SK-N-SH (cell line): ENCODE results near the gene CANT1.

Experiments used
- CTCF ChIP-seq: fragments of 200-600 bp; sonication (generic); IDR thresholded peaks from 2 replicates; pipeline ENCODE4 v1.6.1; 2017; ENCODE audit warnings: antibody characterized with exemption, mild to moderate bottlenecking, moderate library complexity
- EP300 ChIP-seq, 2 experiments: IDR thresholded peaks; 2 replicates each; pipeline versions ENCODE4 v1.4.0 to v1.6.1; 2012; ENCODE audit warnings: borderline replicate concordance in 1 of 2, low read depth in 1 of 2, low read length in 1 of 2
- EZH2phosphoT487 ChIP-seq: fragments of 200-600 bp; sonication (generic); IDR thresholded peaks from 2 replicates; pipeline ENCODE4 v1.6.1; 2017; ENCODE audit warnings: low read depth, mixed run types, mild to moderate bottlenecking, antibody characterized with exemption, moderate library complexity, borderline replicate concordance
- FOXM1 ChIP-seq: IDR thresholded peaks from 2 replicates; pipeline ENCODE4 v1.4.0; 2012; ENCODE audit warnings: low read depth, mild to moderate bottlenecking
- GABPA ChIP-seq: IDR thresholded peaks from 2 replicates; pipeline ENCODE4 v1.4.0; 2012; ENCODE audit warnings: low read depth, mild to moderate bottlenecking
- GATA2 ChIP-seq: sonication (generic); formaldehyde crosslinking; IDR thresholded peaks from 2 replicates; pipeline ENCODE4 v1.5.0; 2020; ENCODE audit warnings: mild to moderate bottlenecking, missing genetic modification reagents
- POLR2AphosphoS5 ChIP-seq: IDR thresholded peaks from 2 replicates; pipeline ENCODE4 v1.6.1; 2012; ENCODE audit warnings: low read depth, low read length
- RAD21 ChIP-seq: IDR thresholded peaks from 2 replicates; pipeline ENCODE4 v1.6.1; 2012; ENCODE audit warnings: mild to moderate bottlenecking, low read length
- SMC3 ChIP-seq: IDR thresholded peaks from 2 replicates; pipeline ENCODE4 v1.6.1; 2012; ENCODE audit warnings: low read depth, low read length, improper control_type of control experiment
- USF2 ChIP-seq: fragments of 150-350 bp; IDR thresholded peaks from 2 replicates; pipeline ENCODE4 v1.6.1; 2017; ENCODE audit warnings: antibody characterized with exemption, low read length, low read depth, borderline replicate concordance
- YY1 ChIP-seq: IDR thresholded peaks from 2 replicates; pipeline ENCODE4 v1.4.0; 2012; ENCODE audit warnings: low read depth, mild to moderate bottlenecking
- ZBTB33 ChIP-seq: IDR thresholded peaks from 2 replicates; pipeline ENCODE4 v1.4.0; 2012; ENCODE audit warnings: low read depth, borderline replicate concordance
- TF ChIP-seq, protein P1 (sequence below): IDR thresholded peaks from 2 replicates; pipeline ENCODE4 v1.6.1; 2012; ENCODE audit warnings: mild to moderate bottlenecking, low read depth, low read length, moderate library complexity

GRCh38 chr17:78986649-78987328 lies 22.8 kb downstream of the CANT1 start:
- no peak for TF ChIP-seq SMC3
- TF ChIP-seq CTCF = no peak
- TF ChIP-seq GABPA = no peak
- TF ChIP-seq YY1 = no peak
- no peak; the same call in 1 of the 2 replicates for TF ChIP-seq POLR2AphosphoS5
- no peak for TF ChIP-seq USF2
- TF ChIP-seq FOXM1 = no peak
- TF ChIP-seq EZH2phosphoT487 = no peak
- TF ChIP-seq RAD21 = no peak
- TF ChIP-seq EP300 (IDR thresholded peaks at IDR 0.05; ENCODE audit: borderline replicate concordance in 1 of 2, low read depth in 1 of 2, low read length in 1 of 2) = no peak
- no peak for TF ChIP-seq ZBTB33
- TF ChIP-seq, protein P1, sequence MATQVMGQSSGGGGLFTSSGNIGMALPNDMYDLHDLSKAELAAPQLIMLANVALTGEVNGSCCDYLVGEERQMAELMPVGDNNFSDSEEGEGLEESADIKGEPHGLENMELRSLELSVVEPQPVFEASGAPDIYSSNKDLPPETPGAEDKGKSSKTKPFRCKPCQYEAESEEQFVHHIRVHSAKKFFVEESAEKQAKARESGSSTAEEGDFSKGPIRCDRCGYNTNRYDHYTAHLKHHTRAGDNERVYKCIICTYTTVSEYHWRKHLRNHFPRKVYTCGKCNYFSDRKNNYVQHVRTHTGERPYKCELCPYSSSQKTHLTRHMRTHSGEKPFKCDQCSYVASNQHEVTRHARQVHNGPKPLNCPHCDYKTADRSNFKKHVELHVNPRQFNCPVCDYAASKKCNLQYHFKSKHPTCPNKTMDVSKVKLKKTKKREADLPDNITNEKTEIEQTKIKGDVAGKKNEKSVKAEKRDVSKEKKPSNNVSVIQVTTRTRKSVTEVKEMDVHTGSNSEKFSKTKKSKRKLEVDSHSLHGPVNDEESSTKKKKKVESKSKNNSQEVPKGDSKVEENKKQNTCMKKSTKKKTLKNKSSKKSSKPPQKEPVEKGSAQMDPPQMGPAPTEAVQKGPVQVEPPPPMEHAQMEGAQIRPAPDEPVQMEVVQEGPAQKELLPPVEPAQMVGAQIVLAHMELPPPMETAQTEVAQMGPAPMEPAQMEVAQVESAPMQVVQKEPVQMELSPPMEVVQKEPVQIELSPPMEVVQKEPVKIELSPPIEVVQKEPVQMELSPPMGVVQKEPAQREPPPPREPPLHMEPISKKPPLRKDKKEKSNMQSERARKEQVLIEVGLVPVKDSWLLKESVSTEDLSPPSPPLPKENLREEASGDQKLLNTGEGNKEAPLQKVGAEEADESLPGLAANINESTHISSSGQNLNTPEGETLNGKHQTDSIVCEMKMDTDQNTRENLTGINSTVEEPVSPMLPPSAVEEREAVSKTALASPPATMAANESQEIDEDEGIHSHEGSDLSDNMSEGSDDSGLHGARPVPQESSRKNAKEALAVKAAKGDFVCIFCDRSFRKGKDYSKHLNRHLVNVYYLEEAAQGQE = no peak
- TF ChIP-seq GATA2 = no peak
